Omental fat pad (tissue), 4 donors: Measurements from ENCODE around the gene TLE6. TPM values are rescaled to one million over a fixed set of nuclear protein-coding genes. Genes with fewer than 3 reads are reported as not detected.
"Not testable (repeated sequence)": the region's sequence is repeated elsewhere in the genome, so short reads cannot be mapped to it uniquely, and the experiment has no call there.

Experiments used
- ATAC-seq: fragments of 150-250 bp; one replicate; pipeline ENCODE4 v1.9.1; 2016; ENCODE audit warnings: mild to moderate bottlenecking, moderate library complexity; ENCODE audit not compliant: low FRiP score
- DNase-seq: peaks from one replicate; pipeline ENCODE4 v3.0.0-alpha.2; 2019; ENCODE audit warnings: low spot score
- CTCF ChIP-seq, 3 donors: fragments of 450-650 bp; IDR thresholded peaks; one replicate each; pipeline ENCODE4 v1.5.1; 2016 to 2017; ENCODE audit warnings: antibody characterized with exemption in 3 of 3, mild to moderate bottlenecking in 3 of 3, moderate library complexity in 2 of 3
- total RNA-seq, 4 donors: library from RNA; depleted of rRNA; stranded (reverse); fragments of >200 nt; gene quantifications; one replicate each; pipeline ENCODE4 v1.1.0, GENCODE V29; 2016

TLE6 gene
- total RNA-seq, 4 donors from 2014 or later = 0.36 to 2.8 (median 1.7) TPM

- no peak for TF ChIP-seq CTCF (IDR thresholded peaks at IDR 0.05)
- DNase-seq (no peak), ATAC-seq (no peak)
Observed at GRCh38 chr19:2989236-2989946, 12.0 kb downstream of the TLE6 start.

- not testable (repeated sequence) for DNase-seq, ATAC-seq
Observed at GRCh38 chr19:2992333-2992732, 15.0 kb downstream of the TLE6 start.

GRCh38 chr19:2992958-2993357 lies 15.6 kb downstream of the TLE6 start:
- no peak for TF ChIP-seq CTCF (IDR thresholded peaks at IDR 0.05)
- ATAC-seq (no peak), DNase-seq (no peak)

- ATAC-seq (no peak), DNase-seq (no peak)
- no peak for TF ChIP-seq CTCF (IDR thresholded peaks at IDR 0.05)
Observed at GRCh38 chr19:2993579-2993978, 16.2 kb downstream of the TLE6 start.

GRCh38 chr19:2994588-2995131 lies 17.3 kb downstream of the TLE6 start:
- ATAC-seq = no peak
- no peak for TF ChIP-seq CTCF (IDR thresholded peaks at IDR 0.05)
- DNase-seq = no peak

- no peak for DNase-seq
- no peak for TF ChIP-seq CTCF (IDR thresholded peaks at IDR 0.05)
- ATAC-seq = no peak
Observed at GRCh38 chr19:2997720-2998119, 20.4 kb downstream of the TLE6 start.

- no peak for ATAC-seq
- TF ChIP-seq CTCF (IDR thresholded peaks at IDR 0.05) = no peak
- no peak for DNase-seq
Observed at GRCh38 chr19:2998642-2999041, 21.3 kb downstream of the TLE6 start.
